CD1c-positive myeloid dendritic cell (primary cell): Measurements from ENCODE around the gene ARHGAP15.

ENCODE experiments used
- DNase-seq: peaks from one replicate; pipeline ENCODE4 v3.0.0-alpha.2; 2016; ENCODE audit errors: extremely low spot score

Gene ARHGAP15

GRCh38 chr2:143720095-143720664, 591.0 kb downstream of the ARHGAP15 start:
- no peak for DNase-seq

DNA sequence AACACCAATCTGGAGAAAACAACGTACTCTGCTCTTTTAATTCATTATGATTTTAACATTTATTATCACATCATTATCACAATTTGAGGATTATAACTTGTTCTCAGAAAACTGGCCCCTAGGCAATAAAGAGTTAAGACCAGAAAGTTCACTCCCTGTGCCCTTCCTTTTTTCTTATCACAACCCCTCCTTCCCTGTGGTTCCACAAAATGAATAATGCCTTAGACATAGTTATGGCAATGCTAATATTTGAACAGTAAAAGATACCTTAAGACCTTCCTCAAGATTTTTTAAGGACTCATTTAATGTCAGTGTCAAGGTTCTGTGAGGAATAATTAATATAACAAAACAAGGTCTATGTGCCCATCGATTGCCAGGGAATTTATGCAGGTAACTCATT, 596.2 kb downstream of the ARHGAP15 start:
- DNase-seq, result no peak

GRCh38 chr2:143726151-143726845, 597.1 kb downstream of the ARHGAP15 start:
- no peak for DNase-seq

- no peak for DNase-seq
Measured at GRCh38 chr2:143728498-143728897, 599.3 kb downstream of the ARHGAP15 start.

- no peak for DNase-seq
Measured at GRCh38 chr2:143729296-143729814, 600.1 kb downstream of the ARHGAP15 start.

- peak; percentile 67 for DNase-seq
Measured at GRCh38 chr2:143730155-143730952, 601.1 kb downstream of the ARHGAP15 start.

- no peak for DNase-seq
Measured at GRCh38 chr2:143730953-143731260, 601.7 kb downstream of the ARHGAP15 start.

GRCh38 chr2:143732076-143732475, 602.9 kb downstream of the ARHGAP15 start:
- DNase-seq, result no peak

DNA sequence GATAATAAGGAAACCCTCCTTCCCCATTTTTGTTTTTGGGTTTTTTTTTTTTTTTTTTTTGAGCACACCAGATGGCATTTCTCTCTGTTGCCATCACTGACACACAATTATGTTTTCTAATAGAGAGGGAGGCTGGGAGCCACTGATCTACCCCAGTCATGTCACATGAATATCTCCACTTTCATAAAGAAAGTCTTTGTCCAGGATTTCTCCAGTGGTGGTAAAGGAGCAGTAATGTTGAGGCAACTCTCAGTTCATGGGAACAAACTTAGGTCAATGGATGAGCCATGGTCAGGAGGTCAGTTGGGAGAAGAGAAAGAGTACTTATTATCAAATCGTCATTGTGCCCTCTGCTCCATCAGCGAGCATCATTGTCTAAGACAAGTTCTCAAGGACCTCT, 603.7 kb downstream of the ARHGAP15 start:
- no peak for DNase-seq

GRCh38 chr2:143734507-143734906, 605.3 kb downstream of the ARHGAP15 start:
- no peak for DNase-seq

- no peak for DNase-seq
Measured at GRCh38 chr2:143736904-143737303, 607.7 kb downstream of the ARHGAP15 start.

- DNase-seq, result no peak
Measured at GRCh38 chr2:143740431-143740830, 611.2 kb downstream of the ARHGAP15 start.

DNA sequence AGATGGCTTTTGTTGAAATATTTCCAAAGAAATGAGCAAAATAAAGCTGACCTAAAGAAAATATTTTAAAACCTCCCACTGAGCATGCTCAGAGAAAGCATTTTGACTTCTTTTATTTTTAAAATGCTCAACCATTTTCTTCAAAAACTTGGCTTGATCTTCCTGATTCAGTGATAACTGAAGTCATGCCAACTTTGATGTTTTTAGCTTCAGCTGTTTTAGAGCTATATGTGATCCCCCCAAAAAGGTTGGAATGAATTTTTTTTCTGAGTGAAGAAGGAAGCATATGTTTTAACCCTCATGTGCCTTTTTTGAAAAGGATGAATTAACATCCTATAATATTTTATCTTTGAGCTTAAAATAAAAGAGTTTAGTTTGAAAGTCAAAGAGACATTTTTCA, 612.0 kb downstream of the ARHGAP15 start:
- no peak for DNase-seq

DNA sequence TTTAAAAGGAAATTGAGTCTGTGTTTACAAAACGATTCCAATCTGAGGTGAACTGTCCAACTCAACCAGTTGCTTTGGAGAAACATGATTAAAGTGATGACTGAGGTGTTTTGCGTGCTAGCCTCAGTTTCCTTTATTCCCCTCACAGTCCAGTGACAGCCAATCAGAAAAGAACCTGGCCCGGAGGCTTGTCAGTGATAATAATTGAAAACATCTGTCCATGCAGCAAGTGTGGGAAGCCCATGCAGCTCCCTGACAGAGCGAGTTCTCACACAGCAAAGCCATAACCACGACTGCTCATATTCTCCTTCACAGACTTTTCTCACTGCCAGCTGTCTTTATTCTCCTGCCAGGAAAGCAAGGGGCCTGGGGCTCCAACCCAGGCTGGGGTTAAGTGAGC, 613.4 kb downstream of the ARHGAP15 start:
- no peak for DNase-seq

DNA sequence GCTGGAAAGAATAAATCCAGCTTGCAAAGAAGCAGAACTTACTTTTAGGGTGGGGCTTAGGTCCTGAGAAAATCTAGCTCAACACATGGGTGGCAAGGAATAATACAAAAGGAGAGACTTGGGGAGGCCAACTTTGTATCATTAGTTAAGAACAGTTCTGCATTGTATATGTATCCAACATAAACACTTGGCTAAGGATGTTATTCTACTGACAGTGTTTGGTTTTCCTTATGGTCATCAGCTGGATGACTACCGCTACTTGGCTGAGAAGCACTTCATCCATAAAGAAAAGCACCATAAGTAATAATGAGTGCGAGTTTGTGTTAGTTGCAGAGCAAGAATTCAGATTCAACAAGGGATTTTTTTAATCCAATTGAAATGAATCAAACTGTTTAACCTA, 614.9 kb downstream of the ARHGAP15 start:
- no peak for DNase-seq

DNA sequence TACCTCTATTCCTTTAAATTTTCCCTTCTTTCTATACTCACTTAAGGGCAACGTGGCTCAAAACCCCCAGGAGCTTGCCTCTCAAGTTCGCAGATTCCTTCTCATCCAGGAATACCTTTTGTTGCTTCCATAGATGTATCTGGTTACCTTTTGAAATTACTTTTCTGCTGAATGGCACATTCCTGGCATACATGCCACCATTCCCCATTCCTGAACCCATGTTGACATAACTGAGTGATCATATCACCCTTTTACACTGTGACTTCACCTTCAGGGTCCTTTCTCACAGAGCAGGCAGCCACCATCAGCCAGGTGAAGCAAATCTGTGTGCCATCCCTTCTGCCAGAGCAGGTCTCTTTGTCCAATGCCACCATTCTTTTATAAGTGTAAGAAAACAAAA, 615.8 kb downstream of the ARHGAP15 start:
- no peak for DNase-seq

GRCh38 chr2:143754742-143755141, 625.5 kb downstream of the ARHGAP15 start:
- DNase-seq, result no peak

GRCh38 chr2:143758629-143759330, 629.6 kb downstream of the ARHGAP15 start:
- no peak for DNase-seq

GRCh38 chr2:143759455-143759854, 630.2 kb downstream of the ARHGAP15 start:
- DNase-seq, result no peak

- no peak for DNase-seq
Measured at GRCh38 chr2:143762176-143762928, 633.1 kb downstream of the ARHGAP15 start.

DNA sequence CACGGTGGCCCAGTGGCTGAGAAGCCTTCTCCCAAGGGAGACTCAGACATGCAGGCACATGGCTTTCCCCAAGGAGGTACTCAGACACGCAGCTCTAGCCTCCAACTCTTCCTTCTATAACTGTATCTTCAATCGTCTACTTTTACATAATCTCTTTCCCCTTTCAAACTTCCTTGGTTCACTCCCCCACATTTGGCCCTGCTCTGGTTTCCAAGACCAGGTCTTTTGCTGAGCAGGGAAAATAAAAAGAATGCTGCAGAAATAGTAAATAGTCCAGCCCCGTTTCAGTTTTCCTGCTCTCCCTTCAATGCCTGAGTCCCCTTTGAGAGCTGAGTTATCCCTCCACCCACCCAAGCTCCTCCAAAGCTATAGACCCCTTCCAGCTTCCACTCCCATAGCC, 635.0 kb downstream of the ARHGAP15 start:
- no peak for DNase-seq

DNA sequence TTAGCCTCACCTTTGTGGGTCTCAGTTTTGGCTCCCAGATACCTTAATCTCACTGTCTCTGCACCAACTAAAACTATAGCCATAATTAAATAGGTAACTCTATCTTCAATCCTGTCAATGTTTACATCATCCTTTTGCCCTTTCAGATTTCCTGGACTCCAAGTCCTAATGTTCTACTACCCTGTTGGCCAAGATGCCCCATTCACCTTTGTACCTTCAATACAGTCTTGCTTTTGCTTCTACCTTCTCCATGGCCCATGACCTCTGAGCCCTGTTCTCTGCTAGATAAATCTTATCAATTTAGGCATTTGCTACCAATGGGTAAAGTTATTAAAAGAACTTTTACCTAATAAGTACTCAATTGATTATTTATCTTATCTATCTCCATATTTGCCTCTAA, 635.5 kb downstream of the ARHGAP15 start:
- no peak for DNase-seq
